Measurements from ENCODE around the gene DNAI7. TPM values are rescaled to one million over a fixed set of nuclear protein-coding genes. Genes with fewer than 3 reads are reported as not detected.

Gene DNAI7
- polyA plus RNA-seq, 1 donor from 2014 or later = 1.3 TPM

- H3K9me2 ChIP-seq (ENCODE audit: insufficient read depth, low read length) = no peaks in the 10 kb centered on the region
- no peak overlapping the region for H3K4me2 ChIP-seq (ENCODE audit: low read length)
- no peaks in the 10 kb centered on the region for H3F3A ChIP-seq (ENCODE audit: insufficient read depth, low read length, poor library complexity, severe bottlenecking)
- H3K27me3 ChIP-seq (ENCODE audit: insufficient read depth, low read depth, low read length) = no peaks in the 10 kb centered on the region
- H2AFZ ChIP-seq (ENCODE audit: low read depth, low read length) = no peak overlapping the region
- TF ChIP-seq CTCF (IDR thresholded peaks at IDR 0.05; ENCODE audit: poor library complexity, severe bottlenecking) (no peak), POLR2AphosphoS5 (IDR thresholded peaks at IDR 0.05) (no peak), MXI1 (conservative IDR thresholded peaks at IDR 0.05; ENCODE audit: poor library complexity, severe bottlenecking) (no peak), REST (IDR thresholded peaks at IDR 0.05; ENCODE audit: borderline replicate concordance) (no peak), EZH2 (IDR thresholded peaks at IDR 0.05; ENCODE audit: borderline replicate concordance, insufficient read depth, low read length, poor library complexity, severe bottlenecking) (no peak), SMC3 (conservative IDR thresholded peaks at IDR 0.05; ENCODE audit: poor library complexity) (no peak), EP300 (conservative IDR thresholded peaks at IDR 0.05; ENCODE audit: poor library complexity, severe bottlenecking) (no peak), RAD21 (conservative IDR thresholded peaks at IDR 0.05) (no peak), TAF1 (IDR thresholded peaks at IDR 0.05; ENCODE audit: low read depth) (no peak)
- H4K20me1 ChIP-seq (ENCODE audit: insufficient read depth) = no peaks in the 10 kb centered on the region
- H3K4me3 ChIP-seq (ENCODE audit: low read length) = no peak overlapping the region
- no peaks in the 10 kb centered on the region for H3K79me2 ChIP-seq (replicated peaks; ENCODE audit: insufficient read depth, low read length)
- H3K9me3 ChIP-seq (ENCODE audit: low read length) = no peaks in the 10 kb centered on the region
- no peak overlapping the region for H3K27ac ChIP-seq (ENCODE audit: low read length)
- no peak overlapping the region for H3K9ac ChIP-seq (ENCODE audit: low read length)
- H3K36me3 ChIP-seq (ENCODE audit: insufficient read depth, low read length) = no peaks in the 10 kb centered on the region
Measured at GRCh38 chr12:25135531-25136154, 59.3 kb downstream of the DNAI7 start.

- Histone ChIP-seq H3K9me3 (ENCODE audit: low read length) (no peaks in the 10 kb centered on the region), H3K9me2 (ENCODE audit: insufficient read depth, low read length) (no peaks in the 10 kb centered on the region), H4K20me1 (ENCODE audit: insufficient read depth) (no peaks in the 10 kb centered on the region), H2AFZ (ENCODE audit: low read depth, low read length) (no peak overlapping the region), H3K9ac (ENCODE audit: low read length) (no peak overlapping the region), H3K27me3 (ENCODE audit: insufficient read depth, low read depth, low read length) (no peaks in the 10 kb centered on the region), H3F3A (ENCODE audit: insufficient read depth, low read length, poor library complexity, severe bottlenecking) (no peaks in the 10 kb centered on the region), H3K79me2 (replicated peaks; ENCODE audit: insufficient read depth, low read length) (no peaks in the 10 kb centered on the region), H3K27ac (ENCODE audit: low read length) (no peak overlapping the region), H3K36me3 (ENCODE audit: insufficient read depth, low read length) (no peaks in the 10 kb centered on the region), H3K4me2 (ENCODE audit: low read length) (no peak overlapping the region), H3K4me3 (ENCODE audit: low read length) (no peak overlapping the region)
- no peak for TF ChIP-seq POLR2AphosphoS5 (IDR thresholded peaks at IDR 0.05)
- TF ChIP-seq RAD21 (conservative IDR thresholded peaks at IDR 0.05) = no peak
- TF ChIP-seq SMC3 (conservative IDR thresholded peaks at IDR 0.05; ENCODE audit: poor library complexity) = no peak
- TF ChIP-seq EP300 (conservative IDR thresholded peaks at IDR 0.05; ENCODE audit: poor library complexity, severe bottlenecking) = no peak
- TF ChIP-seq CTCF (IDR thresholded peaks at IDR 0.05; ENCODE audit: poor library complexity, severe bottlenecking) = no peak
- no peak for TF ChIP-seq TAF1 (IDR thresholded peaks at IDR 0.05; ENCODE audit: low read depth)
- no peak for TF ChIP-seq MXI1 (conservative IDR thresholded peaks at IDR 0.05; ENCODE audit: poor library complexity, severe bottlenecking)
- no peak for TF ChIP-seq REST (IDR thresholded peaks at IDR 0.05; ENCODE audit: borderline replicate concordance)
- TF ChIP-seq EZH2 (IDR thresholded peaks at IDR 0.05; ENCODE audit: borderline replicate concordance, insufficient read depth, low read length, poor library complexity, severe bottlenecking) = no peak
Measured at GRCh38 chr12:25131270-25131669, 63.7 kb downstream of the DNAI7 start.

Data from neural cell (in vitro differentiated cells).